B cell (primary cell): ENCODE measurements around the gene STX18.

Experiments
- CTCF ChIP-seq: fragments of 200-600 bp; IDR thresholded peaks from one replicate; pipeline ENCODE4 v1.8.0; 2022; ENCODE audit warnings: antibody characterized with exemption, mild to moderate bottlenecking
- EZH2 ChIP-seq: IDR thresholded peaks from 2 replicates; pipeline ENCODE4 v1.6.1; 2012; ENCODE audit warnings: borderline replicate concordance, low read depth, mild to moderate bottlenecking, moderate library complexity, low read length; ENCODE audit not compliant: insufficient read depth, poor library complexity, severe bottlenecking

DNA sequence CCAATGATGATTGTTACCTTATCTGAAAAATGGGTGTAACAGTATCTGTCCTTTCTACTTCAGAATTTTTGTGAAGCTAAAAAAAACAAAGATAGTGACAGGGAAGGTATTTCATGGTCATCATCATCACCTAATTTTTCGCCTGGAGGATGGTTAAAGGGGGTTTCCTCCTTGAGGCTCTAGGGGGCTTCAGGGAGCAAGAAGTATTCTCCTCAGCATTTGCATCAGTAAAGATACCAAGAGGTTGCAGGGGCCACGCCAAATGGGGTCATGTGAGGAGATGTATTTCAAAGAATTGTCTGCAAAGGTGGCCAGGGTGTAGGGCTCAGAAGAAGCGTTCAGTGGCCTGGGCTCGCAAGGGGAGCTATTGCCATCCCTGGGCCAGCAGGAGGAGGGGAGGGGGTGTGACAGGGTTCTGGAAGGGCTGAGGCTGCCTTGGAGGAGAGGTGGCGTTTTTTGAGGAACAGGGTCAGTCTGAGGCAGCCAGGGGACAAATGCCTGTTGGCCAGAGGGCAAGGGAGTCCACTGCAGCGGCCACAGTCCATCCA, 162.2 kb downstream of the STX18 start:
- TF ChIP-seq EZH2 (no peak), CTCF (no peak)
